Hepatocyte (in vitro differentiated cells): ENCODE measurements around the gene RASAL3. TPM values are rescaled to one million over a fixed set of nuclear protein-coding genes. Genes with fewer than 3 reads are reported as not detected.

Source experiments
- DNase-seq: peaks from one replicate; pipeline ENCODE4 v3.0.0-alpha.2; 2016; ENCODE audit warnings: low spot score
- H2AFZ ChIP-seq: fragments of 200-600 bp; sonication (generic); 2 replicates; pipeline ENCODE4 v1.6.0; 2016; ENCODE audit warnings: antibody characterized with exemption, mild to moderate bottlenecking
- H3K27ac ChIP-seq: fragments of 200-600 bp; sonication (generic); 2 replicates; pipeline ENCODE4 v1.5.1; 2016; ENCODE audit warnings: mild to moderate bottlenecking
- H3K27me3 ChIP-seq: fragments of 200-600 bp; sonication (generic); 2 replicates; pipeline ENCODE4 v1.6.1; 2016
- H3K36me3 ChIP-seq: fragments of 200-600 bp; sonication (generic); replicated peaks from 2 replicates; pipeline ENCODE4 v1.5.1; 2016; ENCODE audit warnings: low read depth; ENCODE audit not compliant: insufficient read depth
- H3K4me1 ChIP-seq: fragments of 200-600 bp; sonication (generic); 2 replicates; pipeline ENCODE4 v1.5.1; 2016; ENCODE audit warnings: mild to moderate bottlenecking, moderate library complexity; ENCODE audit not compliant: insufficient read depth
- H3K4me2 ChIP-seq: fragments of 200-600 bp; sonication (generic); 2 replicates; pipeline ENCODE4 v1.6.0; 2016
- H3K4me3 ChIP-seq: fragments of 200-600 bp; sonication (generic); 2 replicates; pipeline ENCODE4 v1.5.1; 2016; ENCODE audit warnings: mild to moderate bottlenecking
- H3K79me2 ChIP-seq: fragments of 200-600 bp; sonication (generic); 2 replicates; pipeline ENCODE4 v1.6.0; 2017; ENCODE audit warnings: mild to moderate bottlenecking
- H3K9me2 ChIP-seq: fragments of 200-600 bp; sonication (generic); replicated peaks from 2 replicates; pipeline ENCODE4 v1.6.0; 2017; ENCODE audit warnings: mild to moderate bottlenecking; ENCODE audit not compliant: insufficient read depth
- H3K9me3 ChIP-seq: fragments of 200-600 bp; sonication (generic); 2 replicates; pipeline ENCODE4 v1.5.1; 2016; ENCODE audit warnings: low read depth, mild to moderate bottlenecking
- H4K20me1 ChIP-seq: fragments of 200-600 bp; sonication (generic); 2 replicates; pipeline ENCODE4 v1.6.0; 2016; ENCODE audit warnings: mild to moderate bottlenecking; ENCODE audit not compliant: insufficient read depth, poor library complexity, severe bottlenecking
- CTCF ChIP-seq: fragments of 200-600 bp; sonication (generic); IDR thresholded peaks from 2 replicates; pipeline ENCODE4 v1.5.1; 2016; ENCODE audit warnings: antibody characterized with exemption, mild to moderate bottlenecking; ENCODE audit not compliant: poor library complexity
- EZH2 ChIP-seq: fragments of 200-600 bp; sonication (generic); IDR thresholded peaks from 2 replicates; pipeline ENCODE4 v1.6.1; 2016; ENCODE audit warnings: antibody characterized with exemption, mild to moderate bottlenecking, borderline replicate concordance
- EZH2phosphoT487 ChIP-seq: fragments of 200-600 bp; sonication (generic); IDR thresholded peaks from one replicate; pipeline ENCODE4 v1.6.1; 2018; ENCODE audit warnings: antibody characterized with exemption, mild to moderate bottlenecking, low read depth, moderate library complexity; ENCODE audit not compliant: unreplicated experiment, severe bottlenecking
- WGBS: methylation state at CpG from one replicate; pipeline ENCODE4 v1.1.6; 2016; ENCODE audit warnings: low lambda C conversion rate; ENCODE audit errors: missing lambda C conversion rate; 5-methylcytosine and 5-hydroxymethylcytosine counted together
- polyA plus RNA-seq: library from polyadenylated mRNA; unstranded; fragments of >200 nt; fragmentation: Nextera tagmentation; extraction: Ambion mirVana; gene quantifications from 2 replicates; pipeline ENCODE4 v1.2.1, GENCODE V29; 2016
- total RNA-seq: library from RNA; depleted of rRNA; stranded (reverse); fragments of >200 nt; gene quantifications from 2 replicates; pipeline ENCODE4 v1.2.3, GENCODE V29; 2014

Gene RASAL3
- total and polyA plus RNA-seq, 2 experiments from 2014 or later: 0.07 to 0.23 TPM

- Histone ChIP-seq H3K4me3 (peak overlapping the region; percentile 90), H3K9me2 (no peaks in the 10 kb centered on the region), H3K27me3 (no peaks in the 10 kb centered on the region), H3K27ac (peak overlapping the region; percentile 78), H3K36me3 (no peaks in the 10 kb centered on the region), H3K79me2 (peaks cover 44% of the 10 kb centered on the region), H3K4me2 (peak overlapping the region; percentile 91), H2AFZ (peak overlapping the region; percentile 68), H3K4me1 (peaks cover 15% of the 10 kb centered on the region), H4K20me1 (no peaks in the 10 kb centered on the region), H3K9me3 (no peaks in the 10 kb centered on the region)
- TF ChIP-seq EZH2phosphoT487 (no peak), CTCF (no peak), EZH2 (no peak)
- 0% methylated on average over 19 of the region's 44 CpGs for WGBS
- DNase-seq: no peak
Measured at GRCh38 chr19:15432018-15432494, 32.3 kb downstream of the RASAL3 start.

- no peaks in the 10 kb centered on the region for H3K36me3 ChIP-seq
- H4K20me1 ChIP-seq: no peaks in the 10 kb centered on the region
- no peak for DNase-seq
- H3K27ac ChIP-seq: peak overlapping the region; percentile 78
- peaks cover 44% of the 10 kb centered on the region for H3K79me2 ChIP-seq
- peaks cover 15% of the 10 kb centered on the region for H3K4me1 ChIP-seq
- no peaks in the 10 kb centered on the region for H3K9me2 ChIP-seq
- no peak overlapping the region for H2AFZ ChIP-seq
- TF ChIP-seq EZH2phosphoT487: no peak
- no peak for TF ChIP-seq CTCF
- no peak for TF ChIP-seq EZH2
- H3K27me3 ChIP-seq: no peaks in the 10 kb centered on the region
- 31% methylated on average over 7 of the region's 7 CpGs for WGBS
- H3K4me2 ChIP-seq: peak overlapping the region; percentile 91
- no peaks in the 10 kb centered on the region for H3K9me3 ChIP-seq
- peak overlapping the region; percentile 90 for H3K4me3 ChIP-seq
Measured at GRCh38 chr19:15431396-15432017, 32.8 kb downstream of the RASAL3 start.

- TF ChIP-seq EZH2phosphoT487 (no peak), EZH2 (no peak)
- Histone ChIP-seq H3K36me3 (no peaks in the 10 kb centered on the region), H3K4me1 (peaks cover 15% of the 10 kb centered on the region), H4K20me1 (no peaks in the 10 kb centered on the region), H3K9me3 (no peaks in the 10 kb centered on the region), H3K4me3 (no peak overlapping the region), H2AFZ (no peak overlapping the region), H3K4me2 (peak overlapping the region; percentile 91), H3K9me2 (no peaks in the 10 kb centered on the region), H3K27ac (no peak overlapping the region), H3K27me3 (no peaks in the 10 kb centered on the region), H3K79me2 (peaks cover 44% of the 10 kb centered on the region)
- 93% methylated on average over 10 of the region's 10 CpGs for WGBS
- no peak for DNase-seq
Measured at GRCh38 chr19:15430526-15431120, 33.7 kb downstream of the RASAL3 start.

GRCh38 chr19:15429825-15430467 lies 34.4 kb downstream of the RASAL3 start:
- Histone ChIP-seq H4K20me1 (no peaks in the 10 kb centered on the region), H3K4me2 (no peak overlapping the region), H2AFZ (no peak overlapping the region), H3K27ac (no peak overlapping the region), H3K9me3 (no peaks in the 10 kb centered on the region), H3K4me3 (no peak overlapping the region), H3K36me3 (no peaks in the 10 kb centered on the region), H3K79me2 (peaks cover 44% of the 10 kb centered on the region), H3K27me3 (no peaks in the 10 kb centered on the region), H3K4me1 (peaks cover 15% of the 10 kb centered on the region), H3K9me2 (no peaks in the 10 kb centered on the region)
- WGBS: 95% methylated on average over 23 of the region's 24 CpGs
- DNase-seq: no peak
- TF ChIP-seq EZH2 (no peak), EZH2phosphoT487 (no peak), CTCF (no peak)
